Right forelimb (tissue), 1 donor: ENCODE data around the gene CISD3.

ENCODE experiments used
- DNase-seq: peaks from one replicate; pipeline ENCODE4 v3.0.0-alpha.2; 2018

Gene CISD3

GRCh38 chr17:38783227-38783626, 53.1 kb downstream of the CISD3 start:
- no peak for DNase-seq
